A549 (cell line): ENCODE results near the gene PRDM12. TPM values are rescaled to one million over a fixed set of nuclear protein-coding genes. Genes with fewer than 3 reads are reported as not detected.

Source experiments
- ATAC-seq, 2 experiments: fragments of 200-7000 bp in 1 of 2; fragments of >200 bp in 1 of 2; cut with Nextera tagmentation in 1 of 2; cut with Tn5 transposase in 1 of 2; 3 replicates each; pipeline versions ENCODE4 v1.8.0 to v1.9.1; 2018 to 2020; ENCODE audit warnings: mild to moderate bottlenecking in 1 of 2, moderate library complexity in 1 of 2
- CTCF ChIA-PET: fragments of 300-600 bp; sonication (Branson Sonifier 250); formaldehyde crosslinking; extraction: SDS; loops from one replicate; lab custom pipeline; 2021; ENCODE audit warnings: antibody characterized with exemption, inconsistent platforms; lab: Yijun Ruan, JAX
- POLR2A ChIA-PET: fragments of 350-600 bp; formaldehyde crosslinking; extraction: SDS; loops from one replicate; lab custom pipeline; 2021; ENCODE audit warnings: antibody characterized with exemption, inconsistent platforms; lab: Yijun Ruan, JAX
- DNase-seq, 2 experiments: peaks; one replicate each; pipeline versions ENCODE4 v3.0.0 to v3.0.0-alpha.2; 2011 to 2016; ENCODE audit warnings: low read depth in 1 of 2, low spot score in 1 of 2
- FAIRE-seq: peaks from 2 replicates; lab custom pipeline; 2011; peaks lifted over from hg19 to GRCh38; lab: Jason Lieb, UNC
- H3K27ac ChIP-seq, 2 experiments: fragments of >200 bp; sonication (Bioruptor Twin); formaldehyde crosslinking; 3 replicates each; pipeline ENCODE4 v1.5.1; 2016 to 2017
- H3K4me1 ChIP-seq: fragments of >200 bp; sonication (Bioruptor Twin); formaldehyde crosslinking; 3 replicates; pipeline ENCODE4 v1.6.1; 2016
- H3K4me2 ChIP-seq: fragments of >200 bp; sonication (Bioruptor Twin); formaldehyde crosslinking; 3 replicates; pipeline ENCODE4 v1.6.1; 2016
- H3K4me3 ChIP-seq: fragments of >200 bp; sonication (Bioruptor Twin); formaldehyde crosslinking; 3 replicates; pipeline ENCODE4 v1.5.1; 2016
- H3K9me3 ChIP-seq: fragments of >200 bp; sonication (Bioruptor Twin); formaldehyde crosslinking; 3 replicates; pipeline ENCODE4 v1.6.1; 2016
- BHLHE40 ChIP-seq: IDR thresholded peaks from 2 replicates; pipeline ENCODE4 v1.6.1; 2012; ENCODE audit warnings: low read depth, low read length, inconsistent platforms
- CBX2 ChIP-seq: fragments of 200-600 bp; sonication (generic); IDR thresholded peaks from 2 replicates; pipeline ENCODE4 v1.6.1; 2016; ENCODE audit warnings: low read depth, mild to moderate bottlenecking, borderline replicate concordance
- CBX8 ChIP-seq: fragments of 200-600 bp; sonication (generic); IDR thresholded peaks from 2 replicates; pipeline ENCODE4 v1.6.1; 2016
- EHF ChIP-seq: fragments of 250-450 bp; sonication (Bioruptor Pico); IDR thresholded peaks from 2 replicates; pipeline ENCODE4 v1.5.0; 2020; ENCODE audit warnings: mild to moderate bottlenecking
- EP300 ChIP-seq, 2 experiments: fragments of >200 bp; sonication (Bioruptor Twin); formaldehyde crosslinking; IDR thresholded peaks; 2 replicates in 1 of 2; 3 replicates in 1 of 2; pipeline ENCODE4 v1.6.1; 2016 to 2017
- ESRRA ChIP-seq: fragments of 150-350 bp; IDR thresholded peaks from 2 replicates; pipeline ENCODE4 v1.6.1; 2014; ENCODE audit warnings: mild to moderate bottlenecking, low read length, borderline replicate concordance
- FOSB ChIP-seq: fragments of 250-450 bp; sonication (Bioruptor Pico); IDR thresholded peaks from 2 replicates; pipeline ENCODE4 v1.5.0; 2020; ENCODE audit warnings: mild to moderate bottlenecking, moderate library complexity
- GATA3 ChIP-seq: IDR thresholded peaks from 2 replicates; pipeline ENCODE4 v1.6.1; 2012; ENCODE audit warnings: borderline replicate concordance
- HDAC2 ChIP-seq: fragments of 200-600 bp; sonication (generic); IDR thresholded peaks from 2 replicates; pipeline ENCODE4 v1.6.1; 2016
- JUNB ChIP-seq: fragments of >200 bp; sonication (Bioruptor Twin); formaldehyde crosslinking; IDR thresholded peaks from 2 replicates; pipeline ENCODE4 v1.6.1; 2016
- KDM1A ChIP-seq: fragments of 200-600 bp; sonication (generic); IDR thresholded peaks from 2 replicates; pipeline ENCODE4 v1.6.1; 2016; ENCODE audit warnings: low read depth, mild to moderate bottlenecking
- MYC ChIP-seq: IDR thresholded peaks from 2 replicates; pipeline ENCODE4 v1.6.1; 2012; ENCODE audit warnings: mild to moderate bottlenecking, inconsistent platforms, low read length, improper control_type of control experiment, borderline replicate concordance
- NFE2L2 ChIP-seq: fragments of 150-350 bp; conservative IDR thresholded peaks from 2 replicates; pipeline ENCODE4 v1.6.1; 2014; ENCODE audit warnings: low read length
- NR3C1 ChIP-seq: fragments of >200 bp; sonication (Bioruptor Twin); formaldehyde crosslinking; IDR thresholded peaks from 3 replicates; pipeline ENCODE4 v1.6.1; 2017
- RAD21 ChIP-seq, 2 experiments: fragments of >200 bp in 1 of 2; sonication (Bioruptor Twin) in 1 of 2; formaldehyde crosslinking in 1 of 2; IDR thresholded peaks in 1 of 2; conservative IDR thresholded peaks in 1 of 2; 2 replicates in 1 of 2; 3 replicates in 1 of 2; pipeline ENCODE4 v1.6.1; 2012 to 2018; ENCODE audit warnings: inconsistent platforms in 1 of 2
- RARB ChIP-seq: fragments of 250-450 bp; sonication (Bioruptor Pico); IDR thresholded peaks from 2 replicates; pipeline ENCODE4 v1.8.0; 2021; ENCODE audit warnings: mild to moderate bottlenecking, moderate library complexity
- RFX5 ChIP-seq: fragments of 450-650 bp; IDR thresholded peaks from 2 replicates; pipeline ENCODE4 v1.7.1; 2014; ENCODE audit warnings: antibody characterized with exemption, mild to moderate bottlenecking, moderate library complexity
- SMC3 ChIP-seq: fragments of >200 bp; sonication (Bioruptor Twin); formaldehyde crosslinking; IDR thresholded peaks from 3 replicates; pipeline ENCODE4 v1.6.1; 2018; ENCODE audit warnings: inconsistent platforms
- TFCP2L1 ChIP-seq: fragments of 250-450 bp; sonication (Bioruptor Pico); IDR thresholded peaks from 2 replicates; pipeline ENCODE4 v1.5.0; 2021; ENCODE audit warnings: mild to moderate bottlenecking
- ZC3H11A ChIP-seq: fragments of 450-650 bp; IDR thresholded peaks from 2 replicates; pipeline ENCODE4 v1.6.1; 2014; ENCODE audit warnings: antibody characterized with exemption, mild to moderate bottlenecking
- ZFP36 ChIP-seq: fragments of 450-650 bp; IDR thresholded peaks from 2 replicates; pipeline ENCODE4 v1.6.1; 2014; ENCODE audit warnings: borderline replicate concordance; ENCODE audit not compliant: partially characterized antibody
- ZNF302 ChIP-seq: fragments of 250-450 bp; sonication (Bioruptor Pico); IDR thresholded peaks from 2 replicates; pipeline ENCODE4 v1.9.0; 2021; ENCODE audit warnings: inconsistent platforms, mild to moderate bottlenecking, moderate library complexity
- ZSCAN20 ChIP-seq: fragments of 250-450 bp; sonication (Bioruptor Pico); IDR thresholded peaks from 2 replicates; pipeline ENCODE4 v1.8.0; 2022; ENCODE audit warnings: mild to moderate bottlenecking, moderate library complexity
- WGBS: methylation state at CpG from one replicate; pipeline ENCODE4 v1.1.6; 2017; ENCODE audit errors: missing lambda C conversion rate; 5-methylcytosine and 5-hydroxymethylcytosine counted together
- polyA plus RNA-seq, 4 experiments: library from polyadenylated mRNA; depleted of rRNA in 3 of 4; stranded (reverse); fragments of >200 nt; fragmentation: RNase III in 1 of 4; extraction: RNeasy Plus Mini Kit Qiagen cat#74134 plus additional on column Dnase treatment in 1 of 4; gene quantifications; 2 replicates in 3 of 4; 3 replicates in 1 of 4; pipeline ENCODE4 v1.2.3, GENCODE V29; 2011 to 2017
- TF ChIP-seq, protein P1 (sequence below): IDR thresholded peaks from 2 replicates; pipeline ENCODE4 v1.6.1; 2012
- TF ChIP-seq, protein P2 (sequence below): fragments of >200 bp; sonication (Bioruptor Twin); formaldehyde crosslinking; IDR thresholded peaks from 3 replicates; pipeline ENCODE4 v1.5.1; 2016
- TF ChIP-seq, protein P3 (sequence below): fragments of >200 bp; sonication (Bioruptor Twin); formaldehyde crosslinking; IDR thresholded peaks from 3 replicates; pipeline ENCODE4 v1.6.1; 2016
- TF ChIP-seq, protein P4 (sequence below): fragments of 450-650 bp; IDR thresholded peaks from 2 replicates; pipeline ENCODE4 v1.6.1; 2014; ENCODE audit warnings: antibody characterized with exemption

PRDM12 gene
- polyA plus RNA-seq, 2 of the 4 experiments (the other 2 are of a cell fraction): 0.09 to 0.17 TPM

DNA sequence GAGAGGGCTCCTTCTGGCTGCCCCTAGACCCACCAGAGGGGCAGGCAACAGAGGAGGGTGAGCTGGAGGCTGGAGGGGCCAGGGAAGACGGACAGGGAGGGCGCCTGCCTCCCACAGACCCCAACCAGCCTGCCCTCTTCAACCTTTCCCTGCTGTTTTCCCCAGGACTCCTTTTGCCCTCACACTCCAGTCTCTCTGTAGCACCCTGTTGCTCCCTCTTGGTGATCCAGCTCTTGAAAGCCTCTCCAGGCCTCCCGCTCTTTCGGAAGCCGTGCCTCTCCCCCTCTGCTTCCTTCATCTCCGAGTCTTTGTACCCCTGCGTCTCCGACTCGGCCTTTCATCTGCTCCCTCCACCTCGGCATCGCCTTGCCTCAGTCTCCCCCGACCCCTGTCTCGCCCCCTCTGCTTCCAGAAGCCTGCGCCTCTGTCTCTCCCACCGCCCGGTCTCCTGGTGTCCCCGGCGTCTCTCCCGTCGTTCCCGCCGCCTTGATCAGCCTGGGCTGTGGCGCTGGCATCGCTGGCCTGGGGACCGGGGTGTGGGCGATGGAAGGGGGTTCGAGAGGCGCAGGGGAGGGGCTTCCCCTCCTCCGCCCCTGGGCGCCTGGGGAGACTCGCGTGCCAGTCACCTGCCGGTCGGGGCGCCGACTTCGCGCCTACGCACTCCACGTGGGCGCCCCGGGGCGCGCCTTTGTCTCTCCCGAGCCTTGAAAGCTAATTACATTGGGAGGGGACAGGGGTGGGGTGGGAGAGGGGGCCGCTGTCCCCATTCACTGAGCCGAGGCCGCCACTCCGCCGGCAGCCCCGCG, 5.3 kb upstream of the PRDM12 start:
- ATAC-seq (no peak), DNase-seq (no peak), FAIRE-seq (no peak)
- Histone ChIP-seq H3K4me2 (no peak overlapping the region; the same call in 2 of the 3 replicates), H3K27ac (no peak overlapping the region), H3K4me1 (peaks cover 18% of the 10 kb centered on the region), H3K9me3 (no peaks in the 10 kb centered on the region), H3K4me3 (no peak overlapping the region)
- TF ChIP-seq BHLHE40: no peak
- no peak for TF ChIP-seq RAD21 (conservative IDR thresholded peaks at IDR 0.05 in 1 of 2, IDR thresholded peaks at IDR 0.05 in 1 of 2)
- TF ChIP-seq ZNF302 (CRISPR knock-in tag): no peak
- TF ChIP-seq, protein P1, sequence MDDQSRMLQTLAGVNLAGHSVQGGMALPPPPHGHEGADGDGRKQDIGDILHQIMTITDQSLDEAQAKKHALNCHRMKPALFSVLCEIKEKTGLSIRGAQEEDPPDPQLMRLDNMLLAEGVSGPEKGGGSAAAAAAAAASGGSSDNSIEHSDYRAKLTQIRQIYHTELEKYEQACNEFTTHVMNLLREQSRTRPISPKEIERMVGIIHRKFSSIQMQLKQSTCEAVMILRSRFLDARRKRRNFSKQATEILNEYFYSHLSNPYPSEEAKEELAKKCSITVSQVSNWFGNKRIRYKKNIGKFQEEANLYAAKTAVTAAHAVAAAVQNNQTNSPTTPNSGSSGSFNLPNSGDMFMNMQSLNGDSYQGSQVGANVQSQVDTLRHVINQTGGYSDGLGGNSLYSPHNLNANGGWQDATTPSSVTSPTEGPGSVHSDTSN: no peak
- TF ChIP-seq ZFP36: no peak
- TF ChIP-seq JUNB: no peak
- no peak for TF ChIP-seq CBX2
- TF ChIP-seq FOSB (CRISPR knock-in tag): no peak
- TF ChIP-seq SMC3: no peak
- TF ChIP-seq MYC: no peak
- TF ChIP-seq TFCP2L1 (CRISPR knock-in tag): no peak
- TF ChIP-seq, protein P2, sequence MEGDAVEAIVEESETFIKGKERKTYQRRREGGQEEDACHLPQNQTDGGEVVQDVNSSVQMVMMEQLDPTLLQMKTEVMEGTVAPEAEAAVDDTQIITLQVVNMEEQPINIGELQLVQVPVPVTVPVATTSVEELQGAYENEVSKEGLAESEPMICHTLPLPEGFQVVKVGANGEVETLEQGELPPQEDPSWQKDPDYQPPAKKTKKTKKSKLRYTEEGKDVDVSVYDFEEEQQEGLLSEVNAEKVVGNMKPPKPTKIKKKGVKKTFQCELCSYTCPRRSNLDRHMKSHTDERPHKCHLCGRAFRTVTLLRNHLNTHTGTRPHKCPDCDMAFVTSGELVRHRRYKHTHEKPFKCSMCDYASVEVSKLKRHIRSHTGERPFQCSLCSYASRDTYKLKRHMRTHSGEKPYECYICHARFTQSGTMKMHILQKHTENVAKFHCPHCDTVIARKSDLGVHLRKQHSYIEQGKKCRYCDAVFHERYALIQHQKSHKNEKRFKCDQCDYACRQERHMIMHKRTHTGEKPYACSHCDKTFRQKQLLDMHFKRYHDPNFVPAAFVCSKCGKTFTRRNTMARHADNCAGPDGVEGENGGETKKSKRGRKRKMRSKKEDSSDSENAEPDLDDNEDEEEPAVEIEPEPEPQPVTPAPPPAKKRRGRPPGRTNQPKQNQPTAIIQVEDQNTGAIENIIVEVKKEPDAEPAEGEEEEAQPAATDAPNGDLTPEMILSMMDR: no peak
- TF ChIP-seq RFX5: no peak
- no peak for TF ChIP-seq NR3C1
- TF ChIP-seq ESRRA: no peak
- TF ChIP-seq, protein P3, sequence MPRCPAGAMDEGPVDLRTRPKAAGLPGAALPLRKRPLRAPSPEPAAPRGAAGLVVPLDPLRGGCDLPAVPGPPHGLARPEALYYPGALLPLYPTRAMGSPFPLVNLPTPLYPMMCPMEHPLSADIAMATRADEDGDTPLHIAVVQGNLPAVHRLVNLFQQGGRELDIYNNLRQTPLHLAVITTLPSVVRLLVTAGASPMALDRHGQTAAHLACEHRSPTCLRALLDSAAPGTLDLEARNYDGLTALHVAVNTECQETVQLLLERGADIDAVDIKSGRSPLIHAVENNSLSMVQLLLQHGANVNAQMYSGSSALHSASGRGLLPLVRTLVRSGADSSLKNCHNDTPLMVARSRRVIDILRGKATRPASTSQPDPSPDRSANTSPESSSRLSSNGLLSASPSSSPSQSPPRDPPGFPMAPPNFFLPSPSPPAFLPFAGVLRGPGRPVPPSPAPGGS: no peak
- TF ChIP-seq, protein P4, sequence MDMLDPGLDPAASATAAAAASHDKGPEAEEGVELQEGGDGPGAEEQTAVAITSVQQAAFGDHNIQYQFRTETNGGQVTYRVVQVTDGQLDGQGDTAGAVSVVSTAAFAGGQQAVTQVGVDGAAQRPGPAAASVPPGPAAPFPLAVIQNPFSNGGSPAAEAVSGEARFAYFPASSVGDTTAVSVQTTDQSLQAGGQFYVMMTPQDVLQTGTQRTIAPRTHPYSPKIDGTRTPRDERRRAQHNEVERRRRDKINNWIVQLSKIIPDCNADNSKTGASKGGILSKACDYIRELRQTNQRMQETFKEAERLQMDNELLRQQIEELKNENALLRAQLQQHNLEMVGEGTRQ: no peak
- CTCF ChIA-PET: interaction anchor here (1.7 kb wide), 1 partner anchor 23 kb away, joined by 5 read pairs; no protein-coding TSS in a partner anchor
- POLR2A ChIA-PET: no interaction called here
- 83% methylated on average over 37 of the region's 52 CpGs for WGBS

DNA sequence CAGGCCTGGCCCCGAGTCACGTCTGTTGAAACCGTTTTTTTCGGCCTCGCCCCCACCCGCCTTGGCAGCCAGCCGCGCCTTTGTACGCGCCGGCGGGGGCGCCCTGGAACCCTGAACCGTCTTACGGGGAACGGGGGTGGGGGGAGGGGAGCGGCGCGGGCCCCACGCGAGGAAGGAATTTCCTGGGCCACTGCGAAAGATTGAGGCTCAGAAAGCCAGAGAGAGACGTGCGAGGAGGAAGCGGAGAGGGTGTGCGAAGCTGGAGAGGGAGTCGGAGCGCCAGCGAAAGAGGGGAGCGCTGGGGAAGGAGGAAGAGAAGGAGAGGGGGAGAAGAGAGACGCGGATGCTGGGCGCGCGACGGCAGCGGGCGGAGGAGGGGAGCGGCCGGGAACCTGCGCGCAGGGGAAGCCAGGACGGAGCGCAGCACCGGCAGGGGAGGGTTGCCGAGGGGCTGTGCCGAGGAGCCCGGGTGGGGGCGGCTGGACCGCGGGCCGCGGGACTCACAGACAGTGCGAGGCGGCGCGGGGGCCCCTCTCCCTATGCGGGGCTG, 4.6 kb upstream of the PRDM12 start:
- WGBS: 45% methylated on average over 36 of the region's 58 CpGs
- FAIRE-seq: no peak

More for the DNA sequence above, 4.6 kb upstream of the PRDM12 start:
- ChIA-PET CTCF (interaction anchor here (1.3 kb wide), 1 partner anchor 23 kb away, joined by 5 read pairs; no protein-coding TSS in a partner anchor), POLR2A (no interaction called here)
- Histone ChIP-seq H3K4me2 (peak overlapping the region; percentile 98), H3K4me1 (peaks cover 25% of the 10 kb centered on the region), H3K27ac (no peak overlapping the region), H3K9me3 (no peaks in the 10 kb centered on the region), H3K4me3 (peak overlapping the region; percentile 48)
- ATAC-seq (no peak), DNase-seq (no peak)
- TF ChIP-seq RAD21 (conservative IDR thresholded peaks at IDR 0.05 in 1 of 2, IDR thresholded peaks at IDR 0.05 in 1 of 2): no peak
- TF ChIP-seq ZC3H11A: no peak
- no peak for TF ChIP-seq GATA3
- TF ChIP-seq NFE2L2: no peak
- TF ChIP-seq MYC: no peak
- TF ChIP-seq RARB (CRISPR knock-in tag): no peak
- no peak for TF ChIP-seq JUNB
- no peak for TF ChIP-seq HDAC2
- TF ChIP-seq EHF (CRISPR knock-in tag): no peak
- TF ChIP-seq CBX8: no peak
- TF ChIP-seq ZFP36: no peak
- no peak for TF ChIP-seq EP300 (IDR thresholded peaks at IDR 0.05)
- TF ChIP-seq SMC3: no peak
- no peak for TF ChIP-seq RFX5
- TF ChIP-seq ZSCAN20: no peak
- TF ChIP-seq KDM1A: no peak
- no peak for TF ChIP-seq CBX2
